Measurements from ENCODE around the gene GFER. TPM values are rescaled to one million over a fixed set of nuclear protein-coding genes. Genes with fewer than 3 reads are reported as not detected.
A peak's percentile ranks its signal among the peaks of the same experiment; 100 is the strongest.

The GFER gene
- total RNA-seq, 1 experiment from 2014 or later: 26.2 TPM

GRCh38 chr16:2008009-2008526, 24.1 kb downstream of the GFER start:
- POLR2A ChIA-PET (ENCODE audit: low non-redundant PET): no interaction called here
- Histone ChIP-seq H3K36me3 (ENCODE audit: insufficient read depth, low read length, poor library complexity, severe bottlenecking) (peaks cover 6% of the 10 kb centered on the region), H3K4me3 (ENCODE audit: low read depth, low read length, poor library complexity, severe bottlenecking) (peak overlapping the region; percentile 99), H3K9me3 (ENCODE audit: low read depth, low read length, poor library complexity, severe bottlenecking) (no peaks in the 10 kb centered on the region), H3K27ac (ENCODE audit: low read depth, low read length, poor library complexity, severe bottlenecking) (peak overlapping the region; percentile 93), H3K4me1 (ENCODE audit: insufficient read depth, low read length, poor library complexity, severe bottlenecking) (peaks cover 46% of the 10 kb centered on the region), H3K27me3 (replicated peaks; ENCODE audit: insufficient read depth, low read depth, low read length, poor library complexity) (no peaks in the 10 kb centered on the region)
- CTCF ChIA-PET: interaction anchor here (0.7 to 1.0 kb wide), 2 partner anchors 133 kb away, joined by 4 read pairs; no protein-coding TSS in a partner anchor
- DNase-seq (ENCODE audit: low spot score): no peak
- intact Hi-C loops (cut with micrococcal nuclease; ENCODE audit: unreplicated experiment): loop anchor here (10.0 kb wide), 1 partner anchor 207 kb away; the partner anchor contains the start of genes BRICD5 and PGP
- BruUV-seq (replicated peaks): no TSS peak
- TF ChIP-seq CTCF (conservative IDR thresholded peaks at IDR 0.05; ENCODE audit: low read depth, low read length) (no peak), EZH2 (IDR thresholded peaks at IDR 0.05; ENCODE audit: borderline replicate concordance, low read depth, low read length, poor library complexity, severe bottlenecking) (no peak)

- intact Hi-C loops (cut with micrococcal nuclease; ENCODE audit: unreplicated experiment): loop anchor here (10.0 kb wide), 1 partner anchor 206 kb away; the partner anchor contains the start of genes BRICD5 and PGP
- ChIA-PET CTCF (interaction anchor here (1.0 kb wide), 1 partner anchor 132 kb away, joined by 4 read pairs; no protein-coding TSS in a partner anchor), POLR2A (ENCODE audit: low non-redundant PET) (interaction anchor here (0.5 to 0.6 kb wide), 3 partner anchors 21 to 460 kb away, joined by 4 to 5 read pairs (median 4); partner anchors contain the start of gene TRAF7)
- no TSS peak for BruUV-seq (replicated peaks)
- Histone ChIP-seq H3K36me3 (ENCODE audit: insufficient read depth, low read length, poor library complexity, severe bottlenecking) (peaks cover 3% of the 10 kb centered on the region), H3K4me1 (ENCODE audit: insufficient read depth, low read length, poor library complexity, severe bottlenecking) (peaks cover 46% of the 10 kb centered on the region), H3K4me3 (ENCODE audit: low read depth, low read length, poor library complexity, severe bottlenecking) (peak overlapping the region; percentile 99), H3K27ac (ENCODE audit: low read depth, low read length, poor library complexity, severe bottlenecking) (peak overlapping the region; percentile 93), H3K27me3 (replicated peaks; ENCODE audit: insufficient read depth, low read depth, low read length, poor library complexity) (no peaks in the 10 kb centered on the region), H3K9me3 (ENCODE audit: low read depth, low read length, poor library complexity, severe bottlenecking) (no peaks in the 10 kb centered on the region)
- peak; percentile 58 for DNase-seq (ENCODE audit: low spot score)
- TF ChIP-seq EZH2 (IDR thresholded peaks at IDR 0.05; ENCODE audit: borderline replicate concordance, low read depth, low read length, poor library complexity, severe bottlenecking) (no peak), CTCF (conservative IDR thresholded peaks at IDR 0.05; ENCODE audit: low read depth, low read length) (no peak)
Measured at GRCh38 chr16:2008631-2009163, 24.7 kb downstream of the GFER start.

- POLR2A ChIA-PET (ENCODE audit: low non-redundant PET): interaction anchor here (0.5 to 0.6 kb wide), 3 partner anchors 22 to 459 kb away, joined by 4 to 5 read pairs (median 4); partner anchors contain the start of gene TRAF7
- TF ChIP-seq EZH2 (IDR thresholded peaks at IDR 0.05; ENCODE audit: borderline replicate concordance, low read depth, low read length, poor library complexity, severe bottlenecking) (no peak), CTCF (conservative IDR thresholded peaks at IDR 0.05; ENCODE audit: low read depth, low read length) (no peak)
- no TSS peak for BruUV-seq (replicated peaks)
- DNase-seq (ENCODE audit: low spot score): no peak
- Histone ChIP-seq H3K4me3 (ENCODE audit: low read depth, low read length, poor library complexity, severe bottlenecking) (peak overlapping the region; percentile 99), H3K36me3 (ENCODE audit: insufficient read depth, low read length, poor library complexity, severe bottlenecking) (peaks cover 3% of the 10 kb centered on the region), H3K27ac (ENCODE audit: low read depth, low read length, poor library complexity, severe bottlenecking) (peak overlapping the region; percentile 93), H3K4me1 (ENCODE audit: insufficient read depth, low read length, poor library complexity, severe bottlenecking) (peaks cover 42% of the 10 kb centered on the region), H3K9me3 (ENCODE audit: low read depth, low read length, poor library complexity, severe bottlenecking) (no peaks in the 10 kb centered on the region), H3K27me3 (replicated peaks; ENCODE audit: insufficient read depth, low read depth, low read length, poor library complexity) (no peaks in the 10 kb centered on the region)
- CTCF ChIA-PET: interaction anchor here (1.0 kb wide), 1 partner anchor 131 kb away, joined by 4 read pairs; no protein-coding TSS in a partner anchor
- intact Hi-C loops (cut with micrococcal nuclease; ENCODE audit: unreplicated experiment): loop anchor here (10.0 kb wide), 1 partner anchor 206 kb away; the partner anchor contains the start of genes BRICD5 and PGP
Measured at GRCh38 chr16:2009164-2009711, 25.2 kb downstream of the GFER start.
